CD14-positive monocyte (primary cell): ENCODE results near the gene CEACAM6. TPM values are rescaled to one million over a fixed set of nuclear protein-coding genes. Genes with fewer than 3 reads are reported as not detected.
A peak's percentile ranks its signal among the peaks of the same experiment; 100 is the strongest.

Experiments
- DNase-seq, 3 donors: peaks; one replicate each; pipeline ENCODE4 v3.0.0-alpha.2; 2011 to 2022
- H2AFZ ChIP-seq: 2 replicates; pipeline ENCODE4 v1.6.0; 2012; ENCODE audit warnings: mild to moderate bottlenecking, low read depth, low read length, inconsistent platforms; ENCODE audit not compliant: insufficient read depth, poor library complexity, severe bottlenecking
- H3K27ac ChIP-seq, 2 donors: 1 replicate in 1 of 2; 2 replicates in 1 of 2; pipeline ENCODE4 v1.5.1; 2012 to 2013; ENCODE audit warnings: low read length in 2 of 2, control low read depth in 1 of 2, inconsistent platforms in 1 of 2, low read depth in 1 of 2, mild to moderate bottlenecking in 1 of 2
- H3K27me3 ChIP-seq, 2 donors: one replicate each; pipeline versions ENCODE4 v1.6.0 to v1.6.1; 2011 to 2013; ENCODE audit warnings: low read length in 2 of 2; ENCODE audit not compliant: control insufficient read depth in 2 of 2, insufficient read depth in 2 of 2
- H3K36me3 ChIP-seq, 2 donors: replicated peaks in 1 of 2; 1 replicate in 1 of 2; 2 replicates in 1 of 2; pipeline versions ENCODE4 v1.5.1 to v1.6.1; 2012 to 2013; ENCODE audit warnings: low read length in 2 of 2, control low read depth in 1 of 2, inconsistent platforms in 1 of 2, mild to moderate bottlenecking in 1 of 2; ENCODE audit not compliant: insufficient read depth in 2 of 2, control insufficient read depth in 1 of 2
- H3K4me1 ChIP-seq, 2 donors: 1 replicate in 1 of 2; 2 replicates in 1 of 2; pipeline versions ENCODE4 v1.5.1 to v1.6.1; 2012 to 2013; ENCODE audit warnings: low read length in 2 of 2, control low read depth in 1 of 2, inconsistent platforms in 1 of 2, mild to moderate bottlenecking in 1 of 2, moderate library complexity in 1 of 2; ENCODE audit not compliant: insufficient read depth in 2 of 2, control insufficient read depth in 1 of 2
- H3K4me2 ChIP-seq: replicated peaks from 2 replicates; pipeline ENCODE3; 2012; ENCODE audit warnings: low read length, moderate library complexity, mild to moderate bottlenecking; ENCODE audit not compliant: poor library complexity, severe bottlenecking; ENCODE audit errors: extremely low read depth
- H3K4me3 ChIP-seq, 3 experiments: fragments of 200-600 bp in 1 of 3; sonication (generic) in 1 of 3; replicated peaks in 1 of 3; 1 replicate in 2 of 3; 2 replicates in 1 of 3; pipeline ENCODE4 v1.5.1; 2011 to 2013; ENCODE audit warnings: low read length in 3 of 3, mild to moderate bottlenecking in 3 of 3, control low read depth in 2 of 3, low read depth in 2 of 3, inconsistent platforms in 1 of 3, moderate library complexity in 1 of 3
- H3K79me2 ChIP-seq: 2 replicates; pipeline ENCODE4 v1.6.0; 2012; ENCODE audit warnings: mild to moderate bottlenecking, control low read depth, inconsistent platforms, low read length, moderate library complexity; ENCODE audit not compliant: insufficient read depth
- H3K9ac ChIP-seq: 2 replicates; pipeline ENCODE4 v1.6.0; 2017; ENCODE audit warnings: low read length, mild to moderate bottlenecking; ENCODE audit not compliant: insufficient read depth, poor library complexity, severe bottlenecking
- H3K9me3 ChIP-seq, 2 donors: replicated peaks in 1 of 2; 1 replicate in 1 of 2; 2 replicates in 1 of 2; pipeline versions ENCODE4 v1.5.1 to v1.6.1; 2012 to 2013; ENCODE audit warnings: low read length in 2 of 2, control low read depth in 1 of 2; ENCODE audit not compliant: control insufficient read depth in 1 of 2, insufficient read depth in 1 of 2
- H4K20me1 ChIP-seq: 2 replicates; pipeline ENCODE4 v1.6.0; 2012; ENCODE audit warnings: mild to moderate bottlenecking, low read length, control low read depth, moderate library complexity; ENCODE audit not compliant: insufficient read depth
- H3K27ac Mint-ChIP-seq, 7 donors: one replicate each; pipeline ENCODE4 v1.8.0; 2020; ENCODE audit warnings: mild to moderate bottlenecking in 7 of 7, mixed read lengths in 7 of 7, moderate library complexity in 6 of 7, inconsistent platforms in 2 of 7
- H3K27me3 Mint-ChIP-seq, 3 donors: one replicate each; pipeline ENCODE4 v1.8.0; 2021 to 2022; ENCODE audit warnings: low read depth in 3 of 3, mild to moderate bottlenecking in 3 of 3, mixed read lengths in 3 of 3, moderate library complexity in 3 of 3, inconsistent platforms in 1 of 3
- H3K36me3 Mint-ChIP-seq, 2 donors: one replicate each; pipeline ENCODE4 v1.8.0; 2020; ENCODE audit warnings: mixed read lengths in 2 of 2, inconsistent platforms in 1 of 2, mild to moderate bottlenecking in 1 of 2
- H3K4me1 Mint-ChIP-seq: one replicate; pipeline ENCODE4 v1.8.0; 2020; ENCODE audit warnings: mild to moderate bottlenecking, mixed read lengths
- H3K4me3 Mint-ChIP-seq, 2 donors: one replicate each; pipeline ENCODE4 v1.8.0; 2020; ENCODE audit warnings: mild to moderate bottlenecking in 2 of 2, mixed read lengths in 2 of 2, moderate library complexity in 1 of 2
- H3K9me3 Mint-ChIP-seq, 7 donors: one replicate each; pipeline ENCODE4 v1.8.0; 2020 to 2022; ENCODE audit warnings: mixed read lengths in 7 of 7, mild to moderate bottlenecking in 6 of 7, moderate library complexity in 6 of 7, inconsistent platforms in 2 of 7
- CTCF ChIP-seq: fragments of 200-600 bp; IDR thresholded peaks from one replicate; pipeline ENCODE4 v1.8.0; 2022; ENCODE audit warnings: antibody characterized with exemption, mild to moderate bottlenecking
- WGBS: methylation state at CpG from one replicate; pipeline ENCODE4 v1.1.5; 2013; ENCODE audit warnings: missing lambda C conversion rate; ENCODE audit not compliant: insufficient coverage; 5-methylcytosine and 5-hydroxymethylcytosine counted together
- intact Hi-C, 2 donors: fragments of 100-400 bp; cut with micrococcal nuclease; formaldehyde crosslinking; loops; one replicate each; pipeline versions ENCODE4 v1.15.0 to v1.15.1; 2023
- polyA plus RNA-seq, 3 donors: library from polyadenylated mRNA; depleted of rRNA in 1 of 3; unstranded in 2 of 3; stranded (reverse) in 1 of 3; fragments of 300-500 nt in 2 of 3; fragments of >200 nt in 1 of 3; fragmentation: Illumina TruSeq in 2 of 3; gene quantifications; 1 replicate in 2 of 3; 2 replicates in 1 of 3; pipeline ENCODE4 v1.2.3, GENCODE V29; 2012 to 2021

The CEACAM6 gene
- polyA plus RNA-seq, 3 donors, result 0.07 TPM; not detected in 2

- 67% methylated on average over 4 of the region's 4 CpGs for WGBS
- Histone ChIP-seq H3K4me3 (peak overlapping the region in 1 of 3 experiments; percentile 60), H3K4me1 (peaks cover 59 to 61% of the 10 kb centered on the region in 2 donors), H3K79me2 (no peaks in the 10 kb centered on the region), H3K36me3 (no peaks in the 10 kb centered on the region), H4K20me1 (no peaks in the 10 kb centered on the region), H2AFZ (no peak overlapping the region), H3K9me3 (no peaks in the 10 kb centered on the region), H3K27me3 (no peaks in the 10 kb centered on the region), H3K27ac (peak overlapping the region; percentile 88), H3K9ac (peak overlapping the region; percentile 53), H3K4me2 (peak overlapping the region; percentile 60)
- H3K36me3 Mint-ChIP-seq, result peaks cover 13 to 39% of the 10 kb centered on the region in 2 donors
- peaks cover 2 to 6% (median 3%) of the 10 kb centered on the region in 3 donors for H3K27me3 Mint-ChIP-seq
- no peak for TF ChIP-seq CTCF
- peaks cover 0 to 3% (median 0%) of the 10 kb centered on the region in 7 donors for H3K9me3 Mint-ChIP-seq
- intact Hi-C loops, result loop anchor here in 1 of 2 donors (1.0 to 2.0 kb wide), 2 partner anchors 9 to 14 kb away; partner anchors contain the start of gene CEACAM3
- no peak for DNase-seq
- no peak overlapping the region for H3K4me3 Mint-ChIP-seq
- peaks cover 68% of the 10 kb centered on the region for H3K4me1 Mint-ChIP-seq
- H3K27ac Mint-ChIP-seq, result peak overlapping the region; percentile 89 to 97 (median 94)
Observed at GRCh38 chr19:41810301-41810700, 55.0 kb downstream of the CEACAM6 start.

- Histone ChIP-seq H3K4me1 (peaks cover 55 to 56% of the 10 kb centered on the region in 2 donors), H3K4me2 (peak overlapping the region; percentile 60), H3K79me2 (no peaks in the 10 kb centered on the region), H3K9ac (peak overlapping the region; percentile 53), H3K27ac (peak overlapping the region; percentile 88), H4K20me1 (no peaks in the 10 kb centered on the region), H3K36me3 (no peaks in the 10 kb centered on the region), H3K4me3 (peak overlapping the region in 1 of 3 experiments; percentile 60), H3K27me3 (no peaks in the 10 kb centered on the region), H3K9me3 (no peaks in the 10 kb centered on the region), H2AFZ (peak overlapping the region; percentile 25)
- Mint-ChIP-seq H3K36me3 (peaks cover 8 to 32% of the 10 kb centered on the region in 2 donors), H3K4me3 (peak overlapping the region; percentile 49 to 65), H3K27me3 (peaks cover 2 to 3% (median 3%) of the 10 kb centered on the region in 3 donors), H3K4me1 (peaks cover 62% of the 10 kb centered on the region), H3K27ac (peak overlapping the region; percentile 89 to 97 (median 94)), H3K9me3 (no peaks in the 10 kb centered on the region)
- DNase-seq, result peak; percentile 74 to 94 (median 86)
- no peak for TF ChIP-seq CTCF
- 0% methylated on average over 1 of the region's 3 CpGs for WGBS
- intact Hi-C loops, result loop anchor here in 1 of 2 donors (2.0 kb wide), 1 partner anchor 14 kb away; the partner anchor contains the start of gene CEACAM3
Observed at GRCh38 chr19:41811036-41811435, 55.7 kb downstream of the CEACAM6 start.
